A673 (cell line): ENCODE results near the gene XAB2. TPM values are rescaled to one million over a fixed set of nuclear protein-coding genes. Genes with fewer than 3 reads are reported as not detected.

ENCODE experiments used
- BruUV-seq: library from RNA; stranded (reverse); fragments of 400-500 nt; replicated peaks from 2 replicates; lab custom pipeline; 2021; lab: Mats Ljungman, UMichigan
- CTCF ChIA-PET: fragments of 300-600 bp; sonication (Branson Sonifier 250); formaldehyde crosslinking; loops from one replicate; lab custom pipeline; 2022; ENCODE audit warnings: antibody characterized with exemption; lab: Charles Lee
- POLR2A ChIA-PET: fragments of 300-600 bp; sonication (Branson Sonifier 250); formaldehyde crosslinking; loops from one replicate; lab custom pipeline; 2022; ENCODE audit warnings: antibody characterized with exemption; ENCODE audit not compliant: low non-redundant PET; lab: Charles Lee
- DNase-seq: peaks from one replicate; pipeline ENCODE4 v3.0.0-alpha.2; 2015; ENCODE audit warnings: low spot score
- H3K27ac ChIP-seq: fragments of 200-600 bp; sonication (generic); 2 replicates; pipeline ENCODE4 v1.5.1; 2016; ENCODE audit warnings: mixed run types, low read depth, mild to moderate bottlenecking, mixed read lengths, antibody characterized with exemption, low read length; ENCODE audit not compliant: poor library complexity, severe bottlenecking
- H3K27me3 ChIP-seq: fragments of 200-600 bp; sonication (generic); replicated peaks from 2 replicates; pipeline ENCODE4 v1.6.1; 2017; ENCODE audit warnings: mixed run types, low read depth, mild to moderate bottlenecking, mixed read lengths, antibody characterized with exemption, low read length; ENCODE audit not compliant: insufficient read depth, poor library complexity
- H3K36me3 ChIP-seq: fragments of 200-600 bp; sonication (generic); 2 replicates; pipeline ENCODE4 v1.6.1; 2016; ENCODE audit warnings: mixed run types, mild to moderate bottlenecking, mixed read lengths, antibody characterized with exemption, low read length; ENCODE audit not compliant: insufficient read depth, poor library complexity, severe bottlenecking
- H3K4me1 ChIP-seq: fragments of 200-600 bp; sonication (generic); 2 replicates; pipeline ENCODE4 v1.6.1; 2017; ENCODE audit warnings: mixed run types, mild to moderate bottlenecking, mixed read lengths, antibody characterized with exemption, low read length; ENCODE audit not compliant: insufficient read depth, poor library complexity, severe bottlenecking
- H3K4me3 ChIP-seq: fragments of 200-600 bp; sonication (generic); 2 replicates; pipeline ENCODE4 v1.5.1; 2016; ENCODE audit warnings: low read depth, mixed run types, mild to moderate bottlenecking, mixed read lengths, low read length; ENCODE audit not compliant: poor library complexity, severe bottlenecking
- H3K9me3 ChIP-seq: fragments of 200-600 bp; sonication (generic); 2 replicates; pipeline ENCODE4 v1.6.1; 2016; ENCODE audit warnings: mixed run types, low read depth, mild to moderate bottlenecking, mixed read lengths, antibody characterized with exemption, low read length; ENCODE audit not compliant: poor library complexity, severe bottlenecking
- EZH2 ChIP-seq: fragments of 200-600 bp; sonication (generic); IDR thresholded peaks from 2 replicates; pipeline ENCODE4 v1.6.1; 2017; ENCODE audit warnings: borderline replicate concordance, low read depth, mild to moderate bottlenecking, mixed read lengths, antibody characterized with exemption, low read length; ENCODE audit not compliant: poor library complexity, severe bottlenecking
- intact Hi-C: fragments of 100-400 bp; cut with micrococcal nuclease; formaldehyde crosslinking; loops from one replicate; pipeline ENCODE4 v1.10.0; 2022; ENCODE audit not compliant: unreplicated experiment
- total RNA-seq: library from RNA; stranded (reverse); gene quantifications from 2 replicates; pipeline ENCODE4 v1.2.3, GENCODE V29; 2021
- TF ChIP-seq, protein P1 (sequence below): fragments of 300-800, 200-600 bp; sonication (generic); conservative IDR thresholded peaks from 2 replicates; pipeline ENCODE4 v1.5.1; 2017; ENCODE audit warnings: low read depth, mild to moderate bottlenecking, antibody characterized with exemption, low read length, moderate library complexity, mixed read lengths

Gene XAB2
- total RNA-seq, 1 experiment from 2014 or later, result 46.8 TPM

DNA sequence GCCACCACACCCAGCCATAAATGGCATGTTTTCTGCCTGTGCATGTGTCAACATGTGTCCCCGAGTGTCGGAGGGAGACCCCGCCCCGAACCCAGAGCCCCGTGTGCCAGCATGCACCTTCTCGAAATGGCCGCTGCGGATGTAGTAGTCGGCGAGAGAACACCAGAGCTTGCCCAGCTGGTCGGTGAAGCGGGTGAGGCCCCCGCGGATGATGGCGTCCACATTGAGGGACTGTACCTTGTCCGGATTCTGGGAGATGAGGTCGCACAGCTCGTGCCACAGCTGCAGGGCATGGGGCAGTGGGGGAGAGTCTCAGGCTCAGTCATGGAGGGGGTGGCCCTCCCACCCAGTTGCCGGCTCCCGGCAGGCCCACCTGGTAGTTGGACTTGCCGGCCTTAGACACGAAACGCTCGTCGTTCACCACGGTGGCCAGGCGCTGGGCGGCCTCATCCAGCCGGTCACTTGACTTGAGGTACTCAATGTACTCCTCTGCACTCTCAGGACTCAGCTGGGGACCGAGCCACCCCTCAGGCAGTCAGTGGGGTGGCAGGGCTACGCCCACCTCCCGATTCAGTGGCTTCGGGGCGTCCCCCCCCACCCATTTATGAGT is 3.5 kb downstream of the XAB2 start:
- ChIA-PET CTCF (no interaction called here), POLR2A (no interaction called here)
- intact Hi-C loops, result no loop called here
- Histone ChIP-seq H3K36me3 (peaks cover 26% of the 10 kb centered on the region), H3K4me1 (peaks cover 12% of the 10 kb centered on the region), H3K9me3 (no peaks in the 10 kb centered on the region), H3K27me3 (no peaks in the 10 kb centered on the region), H3K27ac (no peak overlapping the region), H3K4me3 (no peak overlapping the region)
- DNase-seq, result no peak
- TF ChIP-seq, protein P1, sequence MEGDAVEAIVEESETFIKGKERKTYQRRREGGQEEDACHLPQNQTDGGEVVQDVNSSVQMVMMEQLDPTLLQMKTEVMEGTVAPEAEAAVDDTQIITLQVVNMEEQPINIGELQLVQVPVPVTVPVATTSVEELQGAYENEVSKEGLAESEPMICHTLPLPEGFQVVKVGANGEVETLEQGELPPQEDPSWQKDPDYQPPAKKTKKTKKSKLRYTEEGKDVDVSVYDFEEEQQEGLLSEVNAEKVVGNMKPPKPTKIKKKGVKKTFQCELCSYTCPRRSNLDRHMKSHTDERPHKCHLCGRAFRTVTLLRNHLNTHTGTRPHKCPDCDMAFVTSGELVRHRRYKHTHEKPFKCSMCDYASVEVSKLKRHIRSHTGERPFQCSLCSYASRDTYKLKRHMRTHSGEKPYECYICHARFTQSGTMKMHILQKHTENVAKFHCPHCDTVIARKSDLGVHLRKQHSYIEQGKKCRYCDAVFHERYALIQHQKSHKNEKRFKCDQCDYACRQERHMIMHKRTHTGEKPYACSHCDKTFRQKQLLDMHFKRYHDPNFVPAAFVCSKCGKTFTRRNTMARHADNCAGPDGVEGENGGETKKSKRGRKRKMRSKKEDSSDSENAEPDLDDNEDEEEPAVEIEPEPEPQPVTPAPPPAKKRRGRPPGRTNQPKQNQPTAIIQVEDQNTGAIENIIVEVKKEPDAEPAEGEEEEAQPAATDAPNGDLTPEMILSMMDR, result no peak
- TF ChIP-seq EZH2, result no peak
- no TSS peak for BruUV-seq

DNA sequence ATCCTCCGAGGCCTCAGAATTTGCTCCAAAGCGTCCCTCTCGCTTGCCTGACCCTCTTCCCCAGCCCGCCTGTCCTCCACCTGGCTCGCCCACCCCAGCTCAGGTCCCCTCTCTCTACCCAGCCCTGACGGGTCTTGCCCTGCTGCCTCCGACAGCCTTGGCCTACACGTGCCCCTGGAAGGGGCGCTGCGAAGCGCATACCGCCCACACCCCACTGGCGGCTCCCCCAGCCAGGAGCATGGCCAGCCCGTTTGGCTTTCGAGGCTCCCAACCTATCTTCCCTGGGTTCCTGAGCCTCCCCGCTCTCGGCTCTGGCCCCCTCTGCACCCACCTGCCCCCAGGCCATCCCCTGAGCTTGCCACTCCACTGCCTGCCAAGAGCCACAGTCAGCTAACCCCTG is 4.5 kb downstream of the XAB2 start:
- Histone ChIP-seq H3K9me3 (no peaks in the 10 kb centered on the region), H3K36me3 (peaks cover 31% of the 10 kb centered on the region), H3K27ac (no peak overlapping the region), H3K4me3 (no peak overlapping the region), H3K4me1 (peaks cover 6% of the 10 kb centered on the region), H3K27me3 (no peaks in the 10 kb centered on the region)
- no peak for TF ChIP-seq EZH2
- TF ChIP-seq, protein P1, result no peak
- ChIA-PET POLR2A (no interaction called here), CTCF (interaction anchor here (0.8 kb wide), 1 partner anchor 117 kb away, joined by 8 read pairs; no protein-coding TSS in a partner anchor)
- no TSS peak for BruUV-seq
- intact Hi-C loops, result no loop called here
- no peak for DNase-seq

DNA sequence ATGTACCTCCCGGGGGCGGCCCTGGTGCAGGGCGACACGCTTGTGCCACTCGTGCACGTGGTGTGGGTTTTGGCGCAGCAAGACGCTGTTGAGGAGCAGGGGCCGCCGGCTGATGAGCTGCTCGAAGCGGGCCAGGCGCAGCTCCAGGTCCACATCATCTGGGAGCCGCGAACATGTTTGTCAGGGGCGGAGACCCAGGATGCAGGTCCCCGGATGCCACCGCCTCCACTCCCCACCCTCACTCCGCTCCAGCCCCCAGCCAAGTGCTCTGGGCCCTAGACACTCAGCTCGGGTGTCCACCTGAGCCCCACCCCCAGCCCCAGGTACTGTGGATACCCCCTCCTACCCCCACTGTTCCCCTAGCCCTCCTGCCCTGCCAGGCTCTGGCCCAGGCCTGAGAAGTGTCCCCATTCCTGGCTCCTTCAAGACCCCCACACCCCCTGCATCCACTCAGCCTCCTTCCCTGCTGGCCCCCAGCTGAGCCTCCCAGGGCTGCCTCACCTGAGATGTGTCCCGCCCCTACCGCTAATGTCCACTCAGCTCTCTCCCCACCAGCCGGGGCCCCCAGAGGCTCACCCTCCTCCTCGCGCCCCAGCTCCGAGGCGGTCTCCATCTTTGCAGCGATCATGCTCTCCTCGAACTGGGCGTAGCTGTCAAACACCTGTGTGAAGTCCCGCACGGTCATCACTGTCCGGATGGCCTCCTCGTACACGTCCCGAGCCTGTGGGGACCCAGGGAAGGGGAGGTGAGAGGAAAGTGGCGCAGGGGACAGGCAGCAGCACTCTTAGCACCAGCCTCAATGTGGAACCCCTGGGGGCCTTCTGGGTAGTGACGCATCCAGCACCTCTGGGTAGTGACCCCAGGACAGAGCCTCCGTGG is 5.4 kb downstream of the XAB2 start:
- no peak overlapping the region for H3K4me3 ChIP-seq
- DNase-seq, result no peak
- H3K27me3 ChIP-seq, result no peaks in the 10 kb centered on the region
- BruUV-seq, result no TSS peak
- no peaks in the 10 kb centered on the region for H3K9me3 ChIP-seq
- CTCF ChIA-PET, result no interaction called here
- peaks cover 6% of the 10 kb centered on the region for H3K4me1 ChIP-seq
- POLR2A ChIA-PET, result no interaction called here
- intact Hi-C loops, result no loop called here
- no peak overlapping the region for H3K27ac ChIP-seq
- H3K36me3 ChIP-seq, result peaks cover 31% of the 10 kb centered on the region
- no peak for TF ChIP-seq EZH2
- TF ChIP-seq, protein P1, result no peak
